ENCODE measurements around the gene OAF.

OAF gene

GRCh38 chr11:120219232-120219937, 8.6 kb downstream of the OAF start:
- TF ChIP-seq CTCF (IDR thresholded peaks at IDR 0.05; ENCODE audit: low read depth, low read length), result no peak
- no peak overlapping the region for H3K4me3 ChIP-seq (ENCODE audit: low read depth, low read length)

- no peak for TF ChIP-seq CTCF (IDR thresholded peaks at IDR 0.05; ENCODE audit: low read depth, low read length)
- H3K4me3 ChIP-seq (ENCODE audit: low read depth, low read length), result no peak overlapping the region
Measured at GRCh38 chr11:120219938-120220746, 9.3 kb downstream of the OAF start.

- H3K4me3 ChIP-seq (ENCODE audit: low read depth, low read length), result no peak overlapping the region
- no peak for TF ChIP-seq CTCF (IDR thresholded peaks at IDR 0.05; ENCODE audit: low read depth, low read length)
Measured at GRCh38 chr11:120220747-120221037, 9.9 kb downstream of the OAF start.

- no peak overlapping the region for H3K4me3 ChIP-seq (ENCODE audit: low read depth, low read length)
- TF ChIP-seq CTCF (IDR thresholded peaks at IDR 0.05; ENCODE audit: low read depth, low read length), result no peak
Measured at GRCh38 chr11:120221115-120221752, 10.4 kb downstream of the OAF start.

GRCh38 chr11:120222916-120223315, 12.1 kb downstream of the OAF start:
- TF ChIP-seq CTCF (IDR thresholded peaks at IDR 0.05; ENCODE audit: low read depth, low read length), result no peak
- no peak overlapping the region for H3K4me3 ChIP-seq (ENCODE audit: low read depth, low read length)

- TF ChIP-seq CTCF (IDR thresholded peaks at IDR 0.05; ENCODE audit: low read depth, low read length), result no peak
- H3K4me3 ChIP-seq (ENCODE audit: low read depth, low read length), result no peak overlapping the region
Measured at GRCh38 chr11:120223793-120224192, 13.0 kb downstream of the OAF start.

- H3K4me3 ChIP-seq (ENCODE audit: low read depth, low read length), result no peak overlapping the region
- no peak for TF ChIP-seq CTCF (IDR thresholded peaks at IDR 0.05; ENCODE audit: low read depth, low read length)
Measured at GRCh38 chr11:120224361-120224760, 13.5 kb downstream of the OAF start.
